ENCODE measurements around the gene LSR. TPM values are rescaled to one million over a fixed set of nuclear protein-coding genes. Genes with fewer than 3 reads are reported as not detected.

Gene LSR
- total RNA-seq, 1 donor from 2014 or later: 2.0 TPM

DNA sequence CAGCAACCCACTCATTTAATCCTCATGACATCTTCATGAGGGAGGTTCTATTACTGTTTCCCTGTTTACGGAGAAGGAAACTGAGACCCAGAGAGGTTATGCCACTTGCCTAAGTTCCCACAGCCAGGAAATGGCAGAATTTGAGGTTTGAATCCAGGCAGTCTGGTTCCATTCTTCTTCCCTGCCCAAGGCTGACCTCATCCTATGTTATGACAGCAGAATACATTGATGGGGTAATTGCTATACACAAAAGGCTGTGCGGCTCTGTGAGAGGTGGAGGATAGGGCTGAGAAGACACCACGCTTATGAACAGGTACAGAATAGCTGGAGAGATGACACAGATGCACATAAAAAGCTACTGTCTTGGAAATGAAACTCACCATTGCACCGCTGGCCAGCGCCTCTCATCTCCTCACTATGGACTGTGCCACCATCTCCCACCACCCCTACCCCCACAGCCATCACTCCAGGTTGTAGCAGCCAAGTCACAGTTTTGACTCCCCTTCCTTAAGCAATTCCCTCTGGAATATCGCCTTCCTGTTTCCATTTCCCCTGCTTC, 54.6 kb downstream of the LSR start:
- no peak for DNase-seq

DNA sequence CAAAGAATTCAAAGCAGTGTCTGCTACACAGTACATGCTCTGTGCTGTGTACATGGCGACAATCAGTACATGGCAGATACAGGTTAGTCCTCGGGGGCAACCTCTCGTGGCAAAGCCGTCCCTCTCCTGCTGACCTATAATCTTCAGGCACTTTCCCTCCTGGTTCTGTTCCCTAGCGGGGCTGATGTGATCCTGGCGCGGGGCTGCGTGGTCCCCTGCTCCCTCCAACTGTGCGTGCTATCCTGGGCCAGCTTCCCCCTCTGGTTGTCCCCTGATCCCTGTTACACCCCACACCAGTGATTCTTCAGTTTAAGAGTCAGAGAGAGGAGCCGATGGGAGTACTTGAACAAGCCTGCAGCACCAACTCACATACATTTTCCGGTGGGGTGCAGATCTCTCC, 55.2 kb downstream of the LSR start:
- no peak for DNase-seq

DNA sequence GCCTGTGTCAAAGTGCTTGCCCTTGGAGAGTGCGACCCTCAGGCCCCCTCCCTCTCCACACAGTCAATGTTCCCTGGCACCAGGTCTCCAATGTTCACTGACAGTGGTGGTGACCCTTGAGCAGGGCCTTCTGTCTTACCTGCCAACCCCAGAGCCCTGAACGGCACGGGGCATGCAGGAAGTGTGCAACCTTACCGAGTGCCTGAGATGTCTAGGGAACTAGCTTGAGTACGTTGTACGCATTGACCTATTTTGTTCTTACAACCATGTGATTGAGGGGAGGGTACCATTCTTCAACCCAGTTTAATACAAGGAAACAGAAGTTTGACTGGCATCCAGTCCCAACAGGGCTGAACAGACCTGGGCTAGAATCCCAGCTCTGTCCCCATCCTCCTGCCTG, 56.4 kb downstream of the LSR start:
- no peak for DNase-seq

DNA sequence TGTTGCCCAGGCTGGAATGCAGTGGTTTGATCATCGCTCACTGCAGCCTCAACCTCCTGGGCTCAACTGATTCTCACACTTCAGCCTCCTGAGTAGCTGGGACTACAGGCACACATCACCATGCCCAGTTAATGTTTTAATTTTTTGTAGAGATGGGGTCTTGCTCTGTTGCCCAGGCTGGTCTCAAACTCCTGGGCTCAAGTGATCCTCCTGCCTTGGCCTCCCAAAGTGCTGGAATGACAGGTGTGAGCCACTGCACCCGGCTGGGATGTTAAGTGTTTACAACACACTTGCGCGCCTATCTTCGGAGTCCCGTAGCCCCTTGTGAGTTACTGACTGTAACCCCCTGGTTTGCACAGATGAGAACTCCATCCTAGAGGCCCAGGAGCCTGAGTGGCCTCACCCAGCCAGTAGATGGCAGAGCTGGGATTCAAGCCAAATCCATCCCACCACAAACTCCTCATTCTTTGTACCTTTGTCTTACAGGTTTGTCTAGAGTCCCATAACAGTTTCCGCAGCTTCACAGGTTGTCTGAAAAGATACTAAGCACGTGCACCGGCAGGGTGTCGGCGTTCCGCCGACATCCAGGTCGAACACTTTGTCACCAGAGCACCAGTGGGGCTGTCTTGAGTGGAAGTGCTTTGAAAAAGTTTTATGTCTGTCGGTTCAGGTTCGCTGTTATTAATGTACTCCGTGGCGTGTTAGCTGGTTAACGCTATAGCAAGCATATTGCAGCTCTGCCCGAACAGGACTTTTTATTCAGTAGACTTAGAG, 57.9 kb downstream of the LSR start:
- peak; percentile 30 for DNase-seq

DNA sequence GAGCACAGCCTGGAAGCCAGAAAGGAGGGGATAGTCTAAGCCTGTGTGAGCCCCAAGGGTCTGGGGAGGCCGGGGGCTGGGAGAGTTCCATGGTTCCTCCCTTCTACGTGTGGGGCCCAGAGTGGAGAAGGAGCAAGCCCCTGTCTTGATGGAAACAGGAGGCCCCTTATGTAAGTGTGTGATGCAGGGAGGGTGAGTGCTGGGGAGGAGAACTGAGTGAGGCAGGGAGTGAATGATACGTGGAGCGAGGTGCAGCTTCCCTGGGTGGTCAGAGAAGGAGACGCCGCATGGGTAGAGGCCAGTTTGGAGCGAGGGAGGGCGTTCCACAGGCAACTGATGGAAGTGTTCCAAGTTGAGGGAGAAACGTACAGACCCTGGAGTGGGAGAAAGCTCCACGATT, 59.1 kb downstream of the LSR start:
- DNase-seq: no peak

DNA sequence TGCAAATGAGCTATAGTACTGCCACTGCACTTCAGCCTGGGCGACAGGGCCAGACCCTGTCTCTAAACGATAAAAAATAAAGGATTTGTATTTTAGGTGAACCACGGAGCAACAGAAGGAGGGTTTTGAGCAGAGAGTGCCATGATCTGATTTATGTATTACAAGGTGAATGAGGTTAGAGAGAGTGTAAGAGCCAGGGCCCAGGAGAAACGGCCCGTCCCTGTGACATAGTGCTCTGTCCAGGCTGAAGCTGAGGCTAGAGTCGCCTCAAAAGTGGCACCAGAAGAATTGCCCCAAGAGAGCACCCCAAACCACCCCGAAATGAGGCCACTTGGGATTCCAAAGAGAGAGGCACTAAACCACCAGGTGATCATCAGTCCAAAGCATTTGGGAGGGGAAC, 60.1 kb downstream of the LSR start:
- DNase-seq: no peak

GRCh38 chr19:35309481-35310279, 60.9 kb downstream of the LSR start:
- DNase-seq: peak; percentile 50

DNA sequence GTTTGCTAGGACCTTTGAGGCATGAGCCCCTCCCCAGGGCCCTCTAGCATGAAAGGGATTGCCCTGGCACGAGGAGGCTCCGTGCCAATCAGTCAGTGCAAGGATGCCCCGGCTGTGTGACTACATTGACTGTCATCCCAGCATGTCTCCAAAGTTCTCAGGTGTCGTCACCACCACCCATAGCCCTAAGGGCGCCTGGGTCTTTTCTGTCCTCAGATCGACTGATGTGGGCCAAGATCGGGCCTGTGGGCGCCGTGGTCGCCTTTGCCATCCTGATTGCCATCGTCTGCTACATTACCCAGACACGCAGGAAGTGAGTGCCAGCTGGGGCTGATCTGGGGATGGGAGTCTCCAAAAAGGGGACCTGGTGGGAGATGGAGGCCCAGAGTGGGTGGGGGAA, 61.5 kb downstream of the LSR start:
- no peak for DNase-seq

- no peak for DNase-seq
These were observed 62.1 kb downstream of the LSR start for GRCh38 chr19:35310811-35311465.

DNA sequence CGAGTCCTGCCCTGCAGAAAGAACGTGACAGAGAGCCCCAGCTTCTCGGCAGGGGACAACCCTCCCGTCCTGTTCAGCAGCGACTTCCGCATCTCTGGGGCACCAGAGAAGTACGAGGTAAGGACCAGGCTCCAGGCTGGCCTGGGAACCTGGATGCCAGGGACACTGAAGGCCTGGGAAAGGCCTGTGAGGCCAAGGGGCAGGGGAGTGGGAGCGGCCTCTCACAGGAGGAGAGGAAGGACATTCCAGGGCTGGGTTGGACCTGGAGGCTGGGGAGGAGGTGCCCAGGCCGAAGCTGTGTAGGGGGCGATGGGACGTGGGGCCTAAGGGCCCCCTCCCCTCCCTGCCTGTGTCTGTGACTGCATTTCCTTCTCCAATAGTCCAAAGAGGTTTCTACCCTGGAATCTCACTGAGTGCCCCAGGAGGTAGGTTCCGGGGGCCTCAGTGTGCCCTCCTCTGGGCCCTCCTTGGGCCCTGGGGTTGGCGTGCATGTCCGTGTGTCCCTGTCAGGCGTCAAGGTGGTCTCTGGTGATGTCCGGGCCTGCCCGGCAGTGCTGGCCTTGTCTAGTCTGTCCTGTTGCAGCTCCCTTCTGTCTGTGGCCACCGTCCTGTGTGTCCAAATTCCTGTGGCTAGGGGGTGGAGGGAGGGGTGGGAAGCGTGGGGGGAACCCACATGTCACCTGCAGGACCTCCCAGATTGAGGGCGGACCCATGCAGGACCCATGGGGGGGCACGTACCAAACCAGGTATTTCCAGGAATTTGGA, 63.3 kb downstream of the LSR start:
- DNase-seq: no peak

GRCh38 chr19:35313587-35313986, 64.8 kb downstream of the LSR start:
- DNase-seq: no peak

DNA sequence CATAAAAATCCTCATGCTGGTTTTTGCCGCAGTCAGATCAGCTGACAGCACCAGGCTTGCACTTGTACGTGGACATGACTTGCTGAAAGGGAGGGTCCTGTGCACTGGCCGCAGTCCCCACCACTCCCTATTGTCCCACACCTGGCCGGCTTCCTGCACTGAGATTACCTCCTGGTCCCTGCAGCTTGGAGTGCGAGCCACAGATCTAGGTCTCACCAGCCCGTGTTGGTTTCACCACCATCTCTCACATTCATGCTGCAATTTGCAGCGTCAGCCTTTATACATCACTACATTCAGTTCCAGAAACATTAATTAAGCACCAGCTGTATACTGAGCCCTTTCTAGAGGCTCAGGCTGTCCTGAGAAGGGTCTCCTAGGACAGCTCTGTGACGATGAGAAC, 65.2 kb downstream of the LSR start:
- DNase-seq: no peak

- DNase-seq: no peak
These were observed 66.2 kb downstream of the LSR start for GRCh38 chr19:35314858-35315470.

DNA sequence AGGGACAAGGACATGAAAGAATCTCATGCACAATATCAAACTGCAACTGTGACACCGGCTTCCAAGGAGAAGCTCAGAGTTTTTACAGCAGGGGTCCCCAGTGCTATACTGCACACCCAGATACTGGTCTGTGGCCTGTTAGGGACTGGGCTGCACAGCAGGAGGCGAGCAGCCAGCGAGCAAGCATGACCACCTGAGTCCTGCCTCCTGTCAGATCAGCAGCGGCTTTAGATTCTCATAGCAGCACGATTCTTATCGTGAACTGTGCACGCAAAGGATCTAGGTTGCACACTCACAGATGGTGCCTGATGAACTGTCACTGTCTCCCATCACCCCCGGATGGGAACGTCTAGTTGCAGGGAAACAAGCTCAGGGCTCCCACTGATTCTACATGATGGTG, 67.1 kb downstream of the LSR start:
- no peak for DNase-seq

- no peak for DNase-seq
These were observed 67.8 kb downstream of the LSR start for GRCh38 chr19:35316560-35316959.

Other genes starting within 250 kb of the LSR start
- gene GRAMD1A, start 248.7 kb upstream of the LSR start, total RNA-seq: 48.5 and 56.0 TPM in 2 replicates
- 6.5 and 15.9 TPM in 2 replicates for gene SCN1B, start 218.5 kb upstream of the LSR start, total RNA-seq
- 0.09 and 0.17 TPM in 2 replicates for gene HPN, start 207.3 kb upstream of the LSR start, total RNA-seq
- 0.68 TPM in 1 of 2 replicates, not detected in the other for gene FXYD3, start 133.2 kb upstream of the LSR start, total RNA-seq
- gene LGI4, start 113.9 kb upstream of the LSR start, total RNA-seq: 0.34 TPM in 1 of 2 replicates, not detected in the other
- not detected in 2 replicates for gene FXYD1, start 110.2 kb upstream of the LSR start, total RNA-seq
- not detected in 2 replicates for gene FXYD7, start 105.7 kb upstream of the LSR start, total RNA-seq
- 17.2 and 19.3 TPM in 2 replicates for gene FXYD5, start 94.3 kb upstream of the LSR start, total RNA-seq
- gene FAM187B, start 20.3 kb upstream of the LSR start, total RNA-seq: not detected in 2 replicates
- 47.5 and 58.2 TPM in 2 replicates for gene USF2, start 20.0 kb downstream of the LSR start, total RNA-seq
- gene HAMP, start 33.5 kb downstream of the LSR start, total RNA-seq: under 0.01 TPM in 1 of 2 replicates, not detected in the other
- not detected in 2 replicates for gene MAG, start 43.2 kb downstream of the LSR start, total RNA-seq
- gene CD22, start 80.2 kb downstream of the LSR start, total RNA-seq: 0.34 and 0.37 TPM in 2 replicates
- gene FFAR1, start 98.9 kb downstream of the LSR start, total RNA-seq: not detected in 2 replicates
- gene FFAR3, start 109.5 kb downstream of the LSR start, total RNA-seq: under 0.01 TPM in 1 of 2 replicates, not detected in the other
- gene GPR42, start 122.1 kb downstream of the LSR start, total RNA-seq: not detected in 2 replicates
- not detected in 2 replicates for gene FFAR2, start 199.3 kb downstream of the LSR start, total RNA-seq
- gene KRTDAP, start 241.5 kb downstream of the LSR start, total RNA-seq: not detected in 2 replicates